GM21576 (cell line): ENCODE measurements around the gene NAXD.

ENCODE experiments used
- ATAC-seq: cut with Tn5 transposase; IDR thresholded peaks from one replicate; pipeline ENCODE4 v1.9.1; 2021; ENCODE audit warnings: mild to moderate bottlenecking, moderate library complexity; ENCODE audit not compliant: unreplicated experiment

The NAXD gene

GRCh38 chr13:110689041-110689440 lies 73.7 kb downstream of the NAXD start:
- ATAC-seq: no peak
